H1 (cell line): ENCODE results near the gene IL23A. TPM values are rescaled to one million over a fixed set of nuclear protein-coding genes. Genes with fewer than 3 reads are reported as not detected.
A peak's percentile ranks its signal among the peaks of the same experiment; 100 is the strongest.

ENCODE experiments used
- CTCF ChIA-PET: fragments of 300-600 bp; sonication (Branson Sonifier 250); formaldehyde crosslinking; loops from one replicate; lab custom pipeline; 2021; ENCODE audit not compliant: partially characterized antibody; lab: Charles Lee
- POLR2A ChIA-PET: fragments of 300-600 bp; sonication (Branson Sonifier 250); formaldehyde crosslinking; loops from one replicate; lab custom pipeline; 2021; ENCODE audit warnings: inconsistent platforms; ENCODE audit not compliant: partially characterized antibody; lab: Charles Lee
- DNase-seq, 2 experiments: peaks; one replicate each; pipeline versions ENCODE4 v3.0.0 to v3.0.0-alpha.2; 2010 to 2022; ENCODE audit warnings: low spot score in 2 of 2, low read depth in 1 of 2, mixed read lengths in 1 of 2
- FAIRE-seq: peaks from 2 replicates; lab custom pipeline; 2011; peaks lifted over from hg19 to GRCh38; lab: Jason Lieb, UNC
- H2AFZ ChIP-seq: 2 replicates; pipeline ENCODE4 v1.8.1; 2012; ENCODE audit warnings: low read length, inconsistent platforms
- H2AK5ac ChIP-seq: 2 replicates; pipeline ENCODE4 v1.6.1; 2013; ENCODE audit warnings: low read depth, low read length
- H2BK120ac ChIP-seq: replicated peaks from 2 replicates; pipeline ENCODE3; 2013; ENCODE audit warnings: low read depth, low read length, inconsistent platforms
- H2BK12ac ChIP-seq: 2 replicates; pipeline ENCODE4 v1.6.1; 2013; ENCODE audit warnings: low read depth, low read length
- H2BK15ac ChIP-seq: 2 replicates; pipeline ENCODE4 v1.6.1; 2013; ENCODE audit warnings: low read length
- H2BK20ac ChIP-seq: 2 replicates; pipeline ENCODE4 v1.6.1; 2013; ENCODE audit warnings: low read length
- H2BK5ac ChIP-seq: 2 replicates; pipeline ENCODE4 v1.6.1; 2013; ENCODE audit warnings: low read depth, low read length
- H3K14ac ChIP-seq: 2 replicates; pipeline ENCODE4 v1.6.1; 2013; ENCODE audit warnings: inconsistent platforms; ENCODE audit not compliant: insufficient read length
- H3K18ac ChIP-seq: 2 replicates; pipeline ENCODE4 v1.6.1; 2013; ENCODE audit warnings: low read length; ENCODE audit errors: extremely low read depth
- H3K23ac ChIP-seq: 2 replicates; pipeline ENCODE4 v1.6.1; 2013; ENCODE audit warnings: inconsistent platforms; ENCODE audit not compliant: insufficient read length
- H3K23me2 ChIP-seq: 2 replicates; pipeline ENCODE4 v1.6.1; 2013; ENCODE audit warnings: low read depth, low read length
- H3K27ac ChIP-seq: 2 replicates; pipeline ENCODE4 v1.6.1; 2011; ENCODE audit warnings: low read depth, low read length, inconsistent platforms
- H3K27me3 ChIP-seq, 4 experiments: replicated peaks in 1 of 4; 1 replicate in 1 of 4; 2 replicates in 3 of 4; pipeline versions ENCODE4 v1.6.1 to v1.8.1; 2011 to 2013; ENCODE audit warnings: low read length in 3 of 4, mild to moderate bottlenecking in 3 of 4, inconsistent platforms in 2 of 4, mixed read lengths in 2 of 4, moderate library complexity in 1 of 4; ENCODE audit not compliant: control insufficient read depth in 3 of 4, insufficient read depth in 3 of 4; ENCODE audit errors: extremely low read depth in 1 of 4
- H3K36me3 ChIP-seq, 4 experiments: 2 replicates each; pipeline versions ENCODE4 v1.6.1 to v1.8.1; 2011 to 2013; ENCODE audit warnings: mild to moderate bottlenecking in 4 of 4, low read length in 3 of 4, moderate library complexity in 2 of 4, control low read depth in 1 of 4, inconsistent platforms in 1 of 4; ENCODE audit not compliant: insufficient read depth in 4 of 4, control insufficient read depth in 2 of 4
- H3K4ac ChIP-seq: replicated peaks from 2 replicates; pipeline ENCODE3; 2013; ENCODE audit warnings: low read length, low read depth, mixed read lengths, inconsistent platforms; ENCODE audit not compliant: insufficient read length
- H3K4me1 ChIP-seq, 4 experiments: replicated peaks in 1 of 4; 1 replicate in 1 of 4; 2 replicates in 3 of 4; pipeline versions ENCODE4 v1.6.1 to v1.8.1; 2011 to 2013; ENCODE audit warnings: low read length in 3 of 4, inconsistent platforms in 2 of 4, mixed read lengths in 1 of 4; ENCODE audit not compliant: insufficient read depth in 4 of 4, control insufficient read depth in 3 of 4
- H3K4me2 ChIP-seq, 2 experiments: 2 replicates each; pipeline versions ENCODE4 v1.6.1 to v1.8.1; 2011 to 2013; ENCODE audit warnings: low read depth in 2 of 2, low read length in 2 of 2, control low read depth in 1 of 2, inconsistent platforms in 1 of 2, mild to moderate bottlenecking in 1 of 2; ENCODE audit not compliant: insufficient read depth in 1 of 2
- H3K4me3 ChIP-seq, 4 experiments: fragments of 200-600, 300-600 bp in 1 of 4; sonication (generic), shearing (Covaris generic), sonication (Bioruptor Twin) in 1 of 4; 2 replicates each; pipeline versions ENCODE4 v1.5.1 to v1.8.1; 2011 to 2016; ENCODE audit warnings: low read length in 4 of 4, low read depth in 3 of 4, control low read depth in 2 of 4, inconsistent platforms in 2 of 4, mild to moderate bottlenecking in 2 of 4, mixed read lengths in 1 of 4, moderate library complexity in 1 of 4; ENCODE audit not compliant: insufficient read depth in 2 of 4; ENCODE audit errors: extremely low read depth in 1 of 4
- H3K56ac ChIP-seq: replicated peaks from 2 replicates; pipeline ENCODE3; 2013; ENCODE audit warnings: low read depth, mild to moderate bottlenecking, mixed read lengths, low read length, inconsistent platforms; ENCODE audit not compliant: insufficient read length
- H3K79me1 ChIP-seq: 2 replicates; pipeline ENCODE4 v1.6.1; 2013; ENCODE audit warnings: low read depth, low read length, control low read depth
- H3K79me2 ChIP-seq, 2 experiments: 2 replicates each; pipeline versions ENCODE4 v1.6.1 to v1.8.1; 2012 to 2013; ENCODE audit warnings: low read length in 2 of 2, mild to moderate bottlenecking in 2 of 2, inconsistent platforms in 1 of 2; ENCODE audit not compliant: insufficient read depth in 2 of 2, control insufficient read depth in 1 of 2
- H3K9ac ChIP-seq, 4 experiments: replicated peaks in 1 of 4; 1 replicate in 1 of 4; 2 replicates in 3 of 4; pipeline versions ENCODE4 v1.6.1 to v1.8.1; 2011 to 2013; ENCODE audit warnings: low read depth in 3 of 4, low read length in 3 of 4, control low read depth in 2 of 4, mild to moderate bottlenecking in 2 of 4, moderate library complexity in 2 of 4, inconsistent platforms in 1 of 4; ENCODE audit errors: extremely low read depth in 1 of 4
- H3K9me3 ChIP-seq, 2 experiments: 2 replicates each; pipeline versions ENCODE4 v1.6.1 to v1.8.1; 2012 to 2013; ENCODE audit warnings: mild to moderate bottlenecking in 2 of 2, moderate library complexity in 2 of 2, control low read depth in 1 of 2, inconsistent platforms in 1 of 2, low read depth in 1 of 2, low read length in 1 of 2, mixed read lengths in 1 of 2; ENCODE audit not compliant: insufficient read depth in 2 of 2
- H4K20me1 ChIP-seq, 2 experiments: replicated peaks in 1 of 2; 2 replicates each; pipeline versions ENCODE3 to v1.8.1; 2011 to 2013; ENCODE audit warnings: inconsistent platforms in 2 of 2, low read length in 2 of 2, mild to moderate bottlenecking in 1 of 2; ENCODE audit not compliant: insufficient read depth in 2 of 2, control insufficient read depth in 1 of 2
- H4K5ac ChIP-seq: 2 replicates; pipeline ENCODE4 v1.6.1; 2013; ENCODE audit warnings: low read length, low read depth, mixed read lengths, inconsistent platforms; ENCODE audit not compliant: insufficient read length
- H4K8ac ChIP-seq: 2 replicates; pipeline ENCODE4 v1.8.0; 2013; ENCODE audit warnings: mild to moderate bottlenecking, moderate library complexity, low read length, inconsistent platforms; ENCODE audit not compliant: insufficient read depth; ENCODE audit errors: extremely low read depth
- H4K91ac ChIP-seq: replicated peaks from 2 replicates; pipeline ENCODE3; 2013; ENCODE audit warnings: low read length, mixed read lengths, inconsistent platforms; ENCODE audit not compliant: insufficient read length
- CHD1 ChIP-seq: IDR thresholded peaks from 2 replicates; pipeline ENCODE4 v1.6.1; 2012; ENCODE audit warnings: low read depth, low read length, improper control_type of control experiment
- KDM1A ChIP-seq: fragments of 200-600, 300-600 bp; sonication (generic); IDR thresholded peaks from 2 replicates; pipeline ENCODE4 v1.7.1; 2016; ENCODE audit warnings: mild to moderate bottlenecking, low read length, borderline replicate concordance
- MAFK ChIP-seq: IDR thresholded peaks from 2 replicates; pipeline ENCODE4 v1.6.1; 2012; ENCODE audit warnings: low read depth, mild to moderate bottlenecking, improper control_type of control experiment, low read length
- SIX5 ChIP-seq: IDR thresholded peaks from 2 replicates; pipeline ENCODE4 v1.6.1; 2011; ENCODE audit warnings: mild to moderate bottlenecking, low read depth, low read length
- TEAD4 ChIP-seq: IDR thresholded peaks from 2 replicates; pipeline ENCODE4 v1.6.1; 2012; ENCODE audit warnings: low read depth, low read length, inconsistent platforms, mixed read lengths
- WGBS, 2 experiments: shearing (Covaris generic) in 1 of 2; methylation state at CpG; one replicate each; pipeline versions ENCODE4 v1.1.6 to v1.1.7; 2013 to 2015; ENCODE audit warnings: low lambda C conversion rate in 2 of 2, mixed read lengths in 2 of 2, inconsistent platforms in 1 of 2, low coverage in 1 of 2, missing lambda C conversion rate in 1 of 2; ENCODE audit not compliant: insufficient replicate concordance in 2 of 2, insufficient coverage in 1 of 2, insufficient read length in 1 of 2; ENCODE audit errors: extremely low coverage in 1 of 2, missing lambda C conversion rate in 1 of 2; 5-methylcytosine and 5-hydroxymethylcytosine counted together
- polyA plus RNA-seq, 7 experiments: library from polyadenylated mRNA; depleted of rRNA in 3 of 7; stranded (reverse) in 5 of 7; unstranded in 2 of 7; fragments of >200 nt in 5 of 7; fragments of 200-250 nt in 2 of 7; gene quantifications; 1 replicate in 5 of 7; 2 replicates in 1 of 7; 4 replicates in 1 of 7; pipeline versions ENCODE4 v1.2.1 to v1.2.3, GENCODE V29; 2011 to 2013; ENCODE audit warnings: missing spikeins in 2 of 7, mixed read lengths in 2 of 7
- total RNA-seq: library from RNA; stranded (reverse); fragmentation: NEBNext Ultra II Directional; extraction: Animal tissue kit (Norgen Biotek cat#: 25700); gene quantifications from 2 replicates; pipeline ENCODE4 v1.2.1, GENCODE V29; 2021

IL23A gene
- total and polyA plus RNA-seq, 2 of the 8 experiments (the other 6 are each of a cell fraction or from before 2014, with no cell fraction given), result 2.3 to 3.6 TPM

- peaks cover 0 to 10% (median 8%) of the 10 kb centered on the region in 4 experiments; a peak in 5 of 8 replicates for H3K36me3 ChIP-seq
- CTCF ChIA-PET, result interaction anchor here (1.5 to 2.9 kb wide), 3 partner anchors 10 to 130 kb away, joined by 3 to 13 read pairs (median 7); partner anchors contain the start of gene SPRYD4
- H3K9ac ChIP-seq, result peak overlapping the region in 2 of 4 experiments; percentile 22 to 42; a peak in 4 of 7 replicates
- no peak overlapping the region; the same call in 1 of the 2 replicates for H2AK5ac ChIP-seq
- H3K79me1 ChIP-seq, result no peaks in the 10 kb centered on the region
- H3K18ac ChIP-seq, result peak overlapping the region; percentile 72; the same call in 1 of the 2 replicates
- no peaks in the 10 kb centered on the region for H4K20me1 ChIP-seq
- H3K23me2 ChIP-seq, result no peaks in the 10 kb centered on the region
- DNase-seq, result no peak
- peak overlapping the region; percentile 96 for H2BK12ac ChIP-seq
- POLR2A ChIA-PET, result interaction anchor here (0.7 to 7.2 kb wide), 14 partner anchors 8 to 181 kb away, joined by 3 to 55 read pairs (median 4); partner anchors contain the start of genes CNPY2, MYL6, RNF41 and STAT2
- H3K56ac ChIP-seq, result no peak overlapping the region
- 90% methylated on average over 1 of the region's 1 CpG; no CpG with 5 or more reads in 1 of the 2 experiments for WGBS, 2 experiments
- H3K79me2 ChIP-seq, result no peaks in the 10 kb centered on the region
- H3K9me3 ChIP-seq, result no peaks in the 10 kb centered on the region
- H3K14ac ChIP-seq, result peak overlapping the region; percentile 8
- H3K4ac ChIP-seq, result no peak overlapping the region
- H3K4me2 ChIP-seq, result peak overlapping the region; percentile 52 to 59
- peak overlapping the region; percentile 79; the same call in 1 of the 2 replicates for H2BK5ac ChIP-seq
- peaks cover 9 to 18% (median 13%) of the 10 kb centered on the region in 4 experiments for H3K4me1 ChIP-seq
- peak overlapping the region; percentile 77 for H2BK20ac ChIP-seq
- H3K4me3 ChIP-seq, result peak overlapping the region in 2 of 4 experiments; percentile 17 to 29; a peak in 4 of 8 replicates
- no peak overlapping the region; the same call in 1 of the 2 replicates for H3K27ac ChIP-seq
- no peak for FAIRE-seq
- H4K5ac ChIP-seq, result no peak overlapping the region
- H4K8ac ChIP-seq, result 0 out of 2 replicates have a peak overlapping the region, but pooled peaks have one; percentile 37
- no peak overlapping the region for H2BK120ac ChIP-seq
- H4K91ac ChIP-seq, result peak overlapping the region; percentile 88
- TF ChIP-seq CHD1 (no peak), SIX5 (no peak), TEAD4 (no peak), KDM1A (no peak), MAFK (no peak)
- no peak overlapping the region for H2AFZ ChIP-seq
- H2BK15ac ChIP-seq, result peak overlapping the region; percentile 34; the same call in 1 of the 2 replicates
- no peaks in the 10 kb centered on the region for H3K27me3 ChIP-seq
- H3K23ac ChIP-seq, result no peak overlapping the region
Observed at GRCh38 chr12:56339158-56339422, 406 bp downstream of the IL23A start.
